ENCODE results near the gene EXOC6.
"Not testable (repeated sequence)": the region's sequence is repeated elsewhere in the genome, so short reads cannot be mapped to it uniquely, and the experiment has no call there.

EXOC6 gene

DNA sequence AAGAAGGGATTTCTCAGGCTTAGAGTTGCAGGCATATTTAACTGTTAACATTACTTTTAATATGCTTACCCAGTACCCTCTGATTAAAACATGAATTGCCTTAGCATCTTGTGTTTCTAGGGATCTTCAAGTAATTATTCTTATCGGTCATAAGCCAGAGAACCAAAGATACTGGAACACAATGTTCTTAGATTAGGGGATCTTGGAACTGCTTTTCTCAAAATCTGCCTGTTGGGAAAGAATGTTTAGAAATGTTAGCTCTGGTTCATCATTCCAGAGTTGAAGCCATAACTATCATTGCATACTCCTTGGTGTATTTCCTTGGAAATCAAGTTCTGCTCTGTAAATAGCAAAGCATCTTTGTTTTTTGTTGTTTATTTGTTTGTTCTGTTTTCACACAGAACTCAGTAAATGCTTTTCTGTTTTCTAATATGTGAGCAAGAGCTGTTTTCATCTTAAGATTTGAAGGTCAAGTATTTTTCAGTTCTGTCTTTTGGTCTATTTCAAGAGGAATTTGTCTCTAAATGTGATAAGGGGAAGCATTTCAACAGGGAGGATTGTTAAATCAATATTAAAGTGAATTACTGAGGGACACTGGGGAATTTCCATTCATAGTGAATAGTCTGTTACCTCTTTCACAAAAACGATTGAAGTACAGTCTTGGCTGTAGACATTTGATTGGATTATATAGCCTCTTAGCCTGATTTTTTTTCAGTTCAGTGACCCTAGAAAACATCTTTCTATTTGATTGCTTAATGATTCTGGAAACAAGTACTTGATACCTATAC, 109.1 kb downstream of the EXOC6 start:
- DNase-seq, result no peak

DNA sequence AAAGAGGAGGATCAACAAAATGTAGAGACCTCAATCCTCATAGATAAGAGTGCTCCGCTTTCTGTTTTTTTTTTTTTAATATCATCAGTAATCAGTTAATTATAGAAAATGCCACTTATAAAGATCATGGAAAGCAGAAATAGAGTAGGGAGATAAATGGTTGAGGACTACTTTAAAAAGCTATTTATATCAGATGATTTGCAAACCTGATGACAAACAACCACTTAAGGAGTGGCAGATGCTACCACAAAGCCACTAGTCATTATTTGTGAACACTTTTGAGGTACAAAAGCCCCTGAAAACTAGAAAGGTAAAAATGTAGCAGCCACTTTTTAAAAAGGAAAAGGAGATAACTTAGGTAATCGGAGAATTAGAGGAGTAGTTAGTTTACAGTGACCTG, 113.3 kb downstream of the EXOC6 start:
- no peak for DNase-seq

DNA sequence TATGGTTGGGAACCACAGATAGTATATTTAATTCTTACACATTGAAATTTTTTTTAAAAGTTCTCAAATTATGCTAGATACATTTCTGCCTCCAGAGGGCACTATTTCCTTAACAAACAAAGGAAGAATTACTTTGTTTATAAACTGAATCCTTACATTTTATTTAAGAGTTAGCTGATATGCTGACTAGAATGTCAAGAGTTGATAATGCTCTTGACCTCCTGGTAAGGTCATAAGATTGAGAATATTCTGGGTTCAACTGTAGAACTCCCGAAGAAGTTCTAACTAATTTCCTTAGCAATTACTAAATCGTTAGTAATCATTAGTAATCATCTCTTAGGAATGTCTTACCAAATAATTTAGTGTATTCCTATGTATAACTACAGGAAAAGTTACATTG, 117.0 kb downstream of the EXOC6 start:
- DNase-seq, result peak; percentile 17

DNA sequence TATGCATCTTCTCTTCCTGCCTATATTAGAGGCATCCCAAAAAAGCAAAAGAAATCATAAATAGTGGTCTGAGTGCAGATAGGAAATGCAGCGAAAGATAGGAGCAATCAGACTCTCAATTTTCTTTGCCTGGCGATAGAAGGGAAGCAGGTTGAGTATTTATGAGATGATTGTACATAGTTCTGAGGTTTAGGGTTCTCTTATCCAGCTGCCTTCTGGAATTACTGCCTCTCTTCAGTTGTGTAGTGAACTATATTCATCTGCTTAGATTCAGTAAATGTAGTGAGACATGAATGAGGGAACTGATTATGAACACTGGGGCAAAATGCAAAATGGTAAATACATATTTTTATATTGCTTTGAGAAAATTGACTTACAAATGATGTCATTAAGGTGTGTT, 119.3 kb downstream of the EXOC6 start:
- DNase-seq, result no peak

DNA sequence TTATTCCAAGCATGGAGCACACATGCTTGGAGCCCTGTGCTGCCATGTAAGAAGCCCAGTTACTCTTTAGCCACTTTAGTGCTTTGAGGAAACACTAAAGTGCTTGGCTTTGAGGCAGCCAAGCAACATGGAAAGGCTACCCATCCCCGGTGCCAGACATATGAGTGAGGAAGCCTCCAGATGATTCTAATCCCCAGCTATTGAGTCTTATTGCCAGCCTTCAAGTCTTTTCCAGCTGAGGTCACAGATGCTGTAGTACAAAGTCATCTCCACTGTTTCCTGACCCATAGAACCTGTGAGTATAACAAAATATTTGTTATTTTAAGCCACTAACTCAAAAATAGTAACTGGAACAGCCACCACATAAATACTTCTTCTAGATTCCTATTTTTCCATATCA, 120.8 kb downstream of the EXOC6 start:
- no peak for DNase-seq

DNA sequence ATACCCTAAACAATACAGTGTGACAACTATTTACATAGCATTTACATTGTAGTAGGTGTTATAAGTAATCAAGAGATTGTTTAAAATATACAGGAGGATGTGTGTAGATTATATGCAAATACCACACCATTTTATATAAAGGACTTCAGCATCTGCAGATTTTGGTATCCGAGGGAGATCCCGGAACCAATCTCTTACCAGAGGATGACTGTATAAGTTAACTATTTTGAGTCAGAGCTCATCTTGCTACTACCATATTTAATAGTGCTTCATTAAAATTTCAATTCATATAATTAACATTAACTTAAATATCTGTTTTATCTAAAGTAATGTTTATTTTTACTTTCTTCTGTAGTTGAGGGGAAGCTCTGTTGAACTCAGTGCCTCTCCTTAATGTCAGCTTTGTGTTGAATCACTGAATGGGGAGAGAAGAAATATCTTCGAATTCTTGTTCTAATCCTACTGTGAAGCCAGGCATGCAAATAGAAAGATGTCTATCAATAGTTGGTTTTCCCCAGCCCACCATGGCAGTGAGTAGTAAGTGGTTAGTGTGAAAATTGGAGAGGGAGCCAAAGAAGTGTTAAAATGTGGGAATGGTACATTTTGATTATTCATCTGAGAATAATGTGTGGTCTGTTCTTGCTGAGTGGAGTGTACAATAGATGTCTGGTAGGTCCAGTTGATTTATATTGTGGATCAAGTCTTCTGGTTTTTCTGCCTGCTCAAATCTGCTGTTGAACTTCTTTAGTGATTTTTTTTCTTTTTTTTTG, 122.2 kb downstream of the EXOC6 start:
- DNase-seq, result no peak

DNA sequence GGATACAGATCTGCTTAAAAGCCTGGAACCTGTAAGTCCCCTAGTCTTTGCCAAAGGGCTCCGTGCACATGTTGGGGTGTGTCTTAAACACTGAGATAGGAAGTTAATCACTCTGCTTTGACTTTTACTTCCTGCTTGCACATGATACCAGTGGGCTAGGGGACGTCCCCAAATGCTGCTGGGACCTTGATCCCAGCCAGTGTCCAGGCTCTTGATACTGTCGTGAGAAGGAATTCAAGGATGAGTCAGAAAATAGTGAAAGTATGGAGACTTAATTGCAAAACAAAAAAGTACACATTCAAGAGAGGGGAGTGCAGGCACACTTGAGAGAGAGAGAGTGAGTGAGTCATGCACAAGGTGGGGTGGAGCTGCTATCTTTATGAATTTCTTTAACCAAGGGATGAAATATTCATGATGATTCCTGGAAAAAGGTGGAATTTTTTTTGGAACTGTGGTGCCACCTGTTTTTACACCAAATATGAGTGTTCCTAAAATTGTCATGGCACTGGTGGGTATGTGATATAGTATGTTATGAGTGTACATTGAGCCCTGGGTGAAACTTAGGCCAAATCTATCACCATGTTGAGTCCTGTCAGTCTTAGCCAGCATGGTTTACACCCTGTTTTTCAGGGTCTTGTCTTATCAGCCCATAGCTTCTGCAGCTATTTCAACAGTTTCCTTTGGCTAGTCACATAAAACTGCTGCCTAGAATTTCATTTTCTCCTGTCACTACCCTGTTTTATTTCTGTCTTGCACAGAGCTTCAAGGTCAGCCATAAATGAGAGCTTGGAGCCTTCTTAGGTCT, 123.9 kb downstream of the EXOC6 start:
- DNase-seq, result no peak

DNA sequence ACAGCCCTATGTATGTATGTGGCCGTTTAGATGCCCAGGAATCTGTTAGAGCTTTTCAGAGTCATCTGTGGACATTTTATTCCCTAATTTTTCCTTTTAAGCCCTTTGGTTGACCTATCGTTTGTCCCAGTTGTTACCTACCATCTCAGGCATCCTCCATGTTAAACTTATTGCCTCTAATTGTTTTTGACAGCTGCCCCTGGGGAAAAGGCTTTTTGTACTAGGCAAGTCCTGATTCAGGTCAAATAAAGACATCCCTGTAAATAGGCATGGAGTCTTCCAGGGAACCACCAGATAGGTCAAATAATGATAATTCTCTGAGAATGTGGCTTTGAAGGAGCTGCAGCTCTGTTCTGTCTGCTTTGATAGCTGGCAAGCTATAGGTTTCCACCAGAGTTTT, 124.6 kb downstream of the EXOC6 start:
- DNase-seq, result no peak

DNA sequence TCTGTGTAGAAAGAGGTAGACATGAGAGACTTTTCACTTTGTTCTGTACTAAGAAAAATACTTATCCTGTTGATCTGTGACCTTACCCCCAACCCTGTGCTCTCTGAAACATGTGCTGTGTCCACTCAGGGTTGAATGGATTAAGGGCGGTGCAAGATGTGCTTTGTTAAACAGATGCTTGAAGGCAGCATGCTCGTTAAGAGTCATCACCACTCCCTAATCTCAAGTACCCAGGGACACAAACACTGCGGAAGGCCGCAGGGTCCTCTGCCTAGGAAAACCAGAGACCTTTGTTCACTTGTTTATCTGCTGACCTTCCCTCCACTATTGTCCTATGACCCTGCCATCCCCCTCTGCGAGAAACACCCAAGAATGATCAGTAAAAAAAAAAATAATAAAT, 128.0 kb downstream of the EXOC6 start:
- not testable (repeated sequence) for DNase-seq

DNA sequence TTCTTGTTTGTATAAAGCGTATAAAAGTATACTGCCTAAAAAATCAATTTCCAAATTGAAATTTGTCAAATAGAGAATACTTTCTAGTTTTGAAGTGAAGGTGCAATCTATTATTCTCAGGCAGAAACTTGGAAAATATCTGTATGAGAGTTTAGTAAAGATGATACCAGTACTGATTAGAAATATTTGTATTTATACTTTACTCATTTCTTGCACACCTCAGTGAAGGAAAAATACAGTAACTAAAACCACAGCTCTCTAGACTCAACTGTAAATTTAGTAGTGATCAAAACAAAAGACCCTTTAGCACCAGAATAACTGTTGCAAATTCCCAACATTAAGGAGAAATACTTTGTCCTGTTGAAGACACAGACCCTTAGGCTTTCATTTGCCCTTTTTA, 140.9 kb downstream of the EXOC6 start:
- no peak for DNase-seq

DNA sequence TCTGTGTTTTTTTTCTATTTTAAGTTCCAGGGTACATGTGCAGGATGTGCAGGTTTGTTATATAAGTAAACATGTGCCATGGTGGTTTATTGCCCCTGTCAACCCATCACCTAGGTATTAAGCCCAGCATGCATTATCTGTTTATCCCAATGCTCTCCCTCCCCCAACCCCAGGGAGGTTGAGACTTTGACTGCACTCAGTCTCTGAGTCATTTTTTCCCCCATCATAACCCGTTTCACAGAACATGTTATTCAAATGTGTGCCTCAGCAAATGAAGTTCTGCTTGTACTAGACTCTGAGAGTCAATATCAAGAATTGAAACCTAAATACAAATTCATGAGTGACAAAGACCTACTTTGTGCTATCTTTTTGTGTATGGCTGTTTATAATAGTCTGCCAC, 142.3 kb downstream of the EXOC6 start:
- no peak for DNase-seq

DNA sequence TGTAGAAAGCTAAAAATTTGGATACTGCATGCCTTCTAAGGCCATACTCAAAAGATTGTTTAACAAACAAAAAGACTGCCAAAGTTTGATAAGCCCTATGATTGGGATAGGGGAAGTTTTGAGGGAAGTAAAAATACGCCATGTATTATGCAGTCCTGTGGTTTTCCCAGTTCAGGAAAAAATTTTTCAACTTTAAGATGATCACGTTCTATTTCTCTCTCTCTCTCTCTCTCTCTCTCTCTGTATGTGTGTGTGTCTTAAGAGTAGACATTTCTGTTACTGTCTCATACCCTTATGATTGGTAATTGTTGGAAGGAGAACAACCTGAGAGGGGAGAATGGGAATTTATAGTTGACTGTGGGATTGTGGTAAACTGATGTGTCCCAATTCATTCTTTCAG, 143.2 kb downstream of the EXOC6 start:
- DNase-seq, result no peak

DNA sequence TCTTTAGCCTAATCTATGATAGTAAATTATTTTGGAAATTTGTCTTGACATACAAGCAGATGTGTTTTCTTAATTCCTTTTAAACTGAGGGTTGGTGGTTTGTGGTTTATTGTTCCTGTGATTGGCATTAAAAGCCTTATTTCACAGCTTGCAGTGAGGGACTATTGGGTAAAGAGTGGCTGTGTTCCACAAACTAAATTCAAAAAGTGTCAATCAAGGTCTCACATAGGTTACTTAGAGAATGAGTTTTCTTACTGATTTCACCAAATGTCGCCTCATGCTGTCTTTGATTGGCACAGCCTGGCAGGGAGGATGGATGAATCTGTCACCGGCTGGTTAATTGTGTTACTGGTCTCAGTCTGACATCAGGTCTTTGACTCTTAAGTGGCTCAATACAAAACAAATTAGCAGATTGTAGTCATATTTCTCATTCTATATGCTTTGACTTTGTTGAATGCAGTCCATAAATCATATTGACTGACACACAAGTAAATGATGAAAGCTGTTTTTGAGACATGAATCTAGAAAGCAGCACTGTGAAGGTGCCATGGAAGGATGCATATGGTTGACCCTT, 145.5 kb downstream of the EXOC6 start:
- DNase-seq, result no peak

DNA sequence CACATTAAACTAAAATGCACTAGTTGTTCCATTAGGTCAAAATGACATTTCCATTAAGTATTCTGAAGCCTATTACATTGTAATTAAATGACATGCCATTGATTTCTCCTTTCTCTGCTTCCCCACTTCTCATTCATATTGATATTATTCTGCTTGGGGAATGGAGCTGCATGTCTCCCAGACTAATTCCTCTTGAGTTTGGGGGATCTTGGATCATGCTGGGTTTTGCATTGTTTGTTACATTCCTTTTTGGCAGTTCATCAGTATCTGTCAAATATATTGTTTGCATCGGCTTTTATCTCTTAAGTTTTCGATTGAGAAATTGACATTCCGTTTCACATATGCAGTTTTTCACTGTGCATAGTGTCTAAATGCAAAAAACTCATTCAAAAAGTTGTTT, 147.2 kb downstream of the EXOC6 start:
- DNase-seq, result no peak

DNA sequence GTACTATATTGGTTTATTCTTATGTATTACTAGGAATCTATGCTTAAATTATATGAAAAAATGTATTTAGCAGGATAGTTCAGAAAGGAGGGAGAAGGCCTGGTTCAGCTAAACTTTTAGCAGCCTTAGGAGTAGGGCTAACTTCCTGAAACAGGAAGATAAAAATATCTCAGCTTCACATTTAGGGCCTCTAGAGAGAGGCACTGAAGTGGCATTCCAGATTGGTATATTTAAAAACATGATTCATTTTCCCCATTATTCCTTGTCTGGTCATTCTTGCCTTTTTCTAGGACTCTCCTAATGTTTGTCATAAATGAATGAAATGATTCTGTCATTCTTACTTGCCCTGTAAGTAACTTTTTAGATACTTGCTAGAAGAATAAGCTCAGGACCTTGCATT, 149.3 kb downstream of the EXOC6 start:
- no peak for DNase-seq

DNA sequence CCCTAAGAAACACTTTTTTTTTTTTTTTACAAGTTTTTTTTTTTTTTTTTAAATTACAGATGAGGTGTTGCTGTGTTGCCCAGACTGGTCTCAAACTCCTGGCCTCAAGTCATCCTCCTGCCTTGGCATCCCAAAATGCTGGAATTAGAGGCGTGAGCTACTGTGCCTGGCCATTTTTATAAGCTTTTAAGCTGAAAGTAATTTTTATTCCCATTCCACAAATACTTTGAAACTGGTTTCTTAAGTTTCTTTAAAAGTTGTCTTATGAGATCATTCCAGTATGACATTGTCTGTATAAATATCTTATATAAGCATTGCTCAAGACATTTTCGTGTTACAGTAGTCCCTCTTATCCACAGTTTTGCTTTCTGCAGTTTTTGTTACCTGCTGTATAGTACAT, 150.9 kb downstream of the EXOC6 start:
- no peak for DNase-seq

DNA sequence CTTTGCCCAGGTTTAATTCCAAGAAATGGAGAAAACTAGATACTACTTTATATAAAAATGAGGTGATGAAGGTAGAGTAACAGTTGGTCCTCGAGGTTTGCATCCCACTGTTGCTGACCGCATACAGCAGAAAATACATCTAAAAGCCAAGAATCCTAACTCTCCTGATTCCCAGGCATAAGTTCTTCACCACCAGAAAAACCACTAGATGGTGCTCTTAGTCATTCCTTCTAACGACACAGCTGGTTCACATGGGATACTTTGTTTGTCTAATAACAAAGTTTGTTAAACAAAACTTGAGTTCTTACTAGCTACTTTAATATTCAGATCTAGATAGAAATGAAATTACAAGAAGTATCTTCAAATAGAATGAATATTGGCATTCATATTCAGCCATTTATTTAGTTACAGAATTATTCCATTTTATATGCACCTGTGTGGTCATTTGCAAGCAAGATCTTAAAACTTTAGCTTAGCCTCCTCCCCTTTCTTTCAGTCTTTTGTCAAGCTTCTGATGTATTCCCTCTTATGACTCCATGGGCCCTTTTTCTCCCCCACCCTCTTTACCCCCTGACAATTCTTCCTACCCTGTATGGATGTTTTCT, 158.2 kb downstream of the EXOC6 start:
- peak; percentile 5 for DNase-seq

DNA sequence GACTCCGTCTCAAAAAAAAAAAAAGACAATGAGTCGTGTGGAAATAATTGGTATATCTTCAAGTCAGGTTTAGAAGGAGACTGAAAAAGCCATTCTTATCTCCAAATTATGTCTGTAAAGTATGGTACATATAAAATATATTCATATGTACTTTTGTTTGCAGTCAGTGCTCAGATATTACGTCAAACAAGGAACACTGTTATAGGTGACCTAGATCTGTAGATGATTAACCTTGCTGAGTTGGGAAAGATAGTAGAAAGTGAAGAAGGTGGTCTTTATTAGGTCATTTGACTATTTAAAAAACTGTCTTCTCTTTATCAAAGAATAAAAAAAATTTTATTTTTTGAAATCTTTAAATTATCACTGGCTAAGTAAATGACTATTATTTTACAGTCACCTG, 167.4 kb downstream of the EXOC6 start:
- DNase-seq, result no peak

DNA sequence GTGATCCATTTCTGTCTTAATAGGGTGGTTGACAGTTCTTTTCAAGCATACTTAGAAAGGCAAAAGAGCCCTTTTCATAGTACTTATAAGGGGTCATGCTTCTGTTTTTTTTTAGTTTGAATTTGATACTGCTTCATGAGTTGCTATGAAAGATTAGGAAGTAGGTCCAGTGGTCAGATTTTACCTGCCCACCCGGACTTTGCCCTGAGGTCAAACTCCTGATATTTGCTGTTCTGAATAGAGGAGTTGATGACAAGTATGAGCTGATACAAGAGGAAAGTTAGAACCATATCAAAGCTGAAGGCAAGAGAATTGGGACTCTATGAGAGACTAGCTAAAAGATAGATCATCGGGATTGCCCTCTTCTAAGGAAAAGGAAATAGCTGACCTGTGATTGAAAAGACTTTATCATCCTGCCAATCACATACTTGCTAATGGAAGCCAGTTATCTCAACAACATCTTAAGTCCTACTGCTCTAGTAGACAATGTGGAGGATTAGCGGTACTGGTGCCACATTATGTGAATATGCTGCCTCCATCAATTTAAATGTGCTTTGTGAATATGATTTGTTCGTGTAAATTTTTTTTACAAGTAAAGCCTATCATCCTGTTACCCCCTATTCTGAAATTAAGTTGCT, 174.8 kb downstream of the EXOC6 start:
- DNase-seq, result no peak

DNA sequence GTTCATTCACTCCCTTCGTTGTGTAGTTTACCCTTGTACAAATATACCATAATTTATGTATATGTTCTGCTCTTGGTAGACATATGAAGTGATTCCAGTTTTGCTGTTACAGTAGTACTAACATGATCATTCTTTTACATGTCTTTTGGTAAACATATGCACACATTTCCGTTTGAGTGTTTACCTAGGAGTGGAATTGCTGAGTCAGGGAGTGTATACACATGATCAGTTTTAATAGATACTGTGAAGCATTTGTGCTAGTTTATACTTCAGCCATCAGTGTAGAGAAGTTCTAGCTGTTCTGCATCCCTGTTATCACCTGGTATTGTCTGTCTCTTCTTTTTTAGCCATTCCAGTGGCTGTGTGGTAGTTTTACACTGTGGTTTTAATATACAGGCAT, 177.8 kb downstream of the EXOC6 start:
- DNase-seq, result no peak

DNA sequence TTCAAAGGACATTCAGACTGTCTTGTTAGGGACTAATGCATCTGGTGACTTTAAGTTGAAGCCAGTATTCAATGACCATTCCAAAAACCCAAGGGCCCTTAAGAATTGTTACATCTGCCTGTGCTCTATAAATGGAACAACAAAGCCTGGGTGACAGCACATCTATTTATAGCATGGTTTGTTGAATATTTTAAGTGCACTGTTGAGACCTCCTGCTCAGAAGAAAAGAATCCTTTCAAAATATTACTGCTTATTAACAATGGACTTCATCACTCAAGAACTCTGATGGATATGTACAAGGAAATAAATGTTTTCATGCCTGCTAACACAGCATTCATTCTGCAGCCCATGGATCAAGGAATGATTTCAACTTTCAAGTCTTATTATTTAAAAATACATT, 179.2 kb downstream of the EXOC6 start:
- no peak for DNase-seq

DNA sequence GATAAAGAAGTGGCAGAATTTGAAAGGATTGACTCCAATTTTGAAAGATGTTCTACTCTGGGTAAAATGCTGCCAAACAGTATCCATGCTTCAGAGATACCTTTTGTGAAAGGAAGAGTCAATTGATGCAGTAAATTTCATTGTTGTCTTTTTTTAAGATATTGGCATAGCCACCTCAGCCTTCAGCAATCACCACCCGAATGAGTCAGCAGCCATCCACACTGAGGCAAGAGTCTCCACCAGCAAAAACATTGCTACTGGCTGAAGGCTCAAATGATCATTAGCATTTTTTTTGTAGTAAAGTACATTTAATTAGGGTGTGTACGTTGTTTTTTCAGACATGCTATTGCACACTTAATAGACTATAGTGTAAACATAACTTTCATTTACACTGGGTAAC, 180.6 kb downstream of the EXOC6 start:
- DNase-seq, result no peak

DNA sequence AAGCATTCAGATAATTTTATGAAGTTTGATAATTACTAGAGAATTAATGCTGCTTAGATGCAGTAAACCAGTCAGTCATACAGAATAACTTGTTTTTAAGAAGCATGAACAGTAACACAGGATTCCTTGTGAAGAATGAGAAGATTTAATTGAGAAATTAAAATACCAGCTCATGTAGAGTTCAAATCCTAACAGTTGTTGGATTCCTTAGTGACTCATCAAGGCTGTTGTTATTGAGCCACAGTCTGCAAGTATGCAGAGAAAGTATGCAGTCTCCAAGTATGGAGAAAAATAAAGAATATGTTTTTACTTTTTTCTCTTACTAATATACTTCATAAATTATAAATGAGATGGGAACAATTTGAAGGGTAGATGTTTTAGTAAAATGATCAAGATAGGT, 182.1 kb downstream of the EXOC6 start:
- no peak for DNase-seq
